ENCODE results near the gene MYMK.

The MYMK gene

DNA sequence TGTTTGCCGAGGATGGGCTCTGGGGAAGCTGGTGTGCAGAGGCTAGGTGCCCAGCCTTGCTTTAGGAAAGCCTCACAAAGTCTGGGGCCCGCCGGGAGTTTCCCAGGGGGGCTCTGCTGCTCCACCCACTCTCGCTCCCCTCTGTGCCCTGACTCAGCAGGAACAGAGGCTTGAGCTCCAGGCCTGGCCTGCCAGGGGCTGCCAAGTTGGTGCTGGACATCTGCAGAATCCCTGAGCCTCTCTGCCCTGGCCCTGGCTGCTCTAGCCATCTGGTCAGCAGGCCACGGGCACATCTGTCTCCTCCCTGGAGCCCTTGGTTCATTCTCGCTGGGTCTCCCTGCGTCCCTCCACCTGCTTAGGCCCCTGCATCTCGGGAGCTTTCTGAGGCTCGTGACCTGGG, 9.1 kb upstream of the MYMK start:
- FAIRE-seq: no peak

DNA sequence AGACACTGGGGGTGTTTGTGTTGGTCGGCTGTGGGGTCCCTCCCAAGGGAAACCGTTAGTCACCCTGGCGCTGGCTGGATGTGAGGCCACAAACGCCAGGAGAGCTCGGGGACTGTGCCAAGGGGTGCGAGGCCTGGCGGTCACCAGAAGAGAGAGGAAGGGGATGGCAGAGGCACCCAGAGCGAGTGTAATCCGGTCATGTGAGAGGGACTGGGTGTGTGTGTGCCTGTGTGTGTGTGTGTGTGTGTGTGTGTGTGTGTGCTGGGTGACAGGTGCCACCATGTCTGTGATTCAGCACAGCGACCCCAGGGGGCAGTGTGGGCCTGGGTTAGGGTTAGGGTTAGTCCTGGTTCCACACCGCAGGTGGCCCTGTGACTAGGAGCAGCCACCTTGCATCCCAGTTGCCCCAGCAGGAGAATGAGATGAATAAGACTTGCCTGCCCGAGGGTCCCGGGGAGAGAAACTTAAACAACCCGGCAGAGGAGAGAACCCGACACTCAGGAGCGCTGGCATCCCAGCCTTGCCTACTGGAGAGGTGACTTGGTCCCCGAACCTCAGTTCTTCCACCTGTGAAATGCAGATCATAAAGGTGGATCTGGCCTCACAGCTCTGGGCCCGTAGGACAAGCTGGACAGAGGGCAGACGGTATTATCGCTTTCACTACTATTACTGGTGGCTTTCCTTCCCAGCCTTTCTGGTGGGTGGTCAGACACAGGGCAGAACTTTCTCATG, 8.3 kb upstream of the MYMK start:
- FAIRE-seq: no peak

DNA sequence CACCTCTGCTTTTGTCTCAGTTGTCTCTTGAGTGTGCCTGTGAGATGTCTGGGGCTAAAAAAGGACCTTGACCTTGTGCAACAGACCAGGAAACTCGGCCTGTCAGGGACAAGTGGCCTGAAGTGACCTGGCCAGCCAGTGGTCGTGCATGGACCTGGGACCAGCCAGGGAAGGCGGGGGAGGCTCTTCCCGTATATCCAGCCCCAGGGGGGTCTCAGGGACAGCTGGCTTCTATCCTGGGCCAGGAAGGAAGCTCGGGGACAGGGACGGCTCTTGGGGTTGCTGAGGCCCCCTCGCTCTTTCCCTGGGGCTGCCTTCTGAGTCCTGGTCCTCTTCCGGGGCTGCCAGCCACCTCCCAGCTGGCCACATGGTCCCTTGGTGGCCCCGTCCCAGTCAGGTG, 6.5 kb upstream of the MYMK start:
- FAIRE-seq: no peak

DNA sequence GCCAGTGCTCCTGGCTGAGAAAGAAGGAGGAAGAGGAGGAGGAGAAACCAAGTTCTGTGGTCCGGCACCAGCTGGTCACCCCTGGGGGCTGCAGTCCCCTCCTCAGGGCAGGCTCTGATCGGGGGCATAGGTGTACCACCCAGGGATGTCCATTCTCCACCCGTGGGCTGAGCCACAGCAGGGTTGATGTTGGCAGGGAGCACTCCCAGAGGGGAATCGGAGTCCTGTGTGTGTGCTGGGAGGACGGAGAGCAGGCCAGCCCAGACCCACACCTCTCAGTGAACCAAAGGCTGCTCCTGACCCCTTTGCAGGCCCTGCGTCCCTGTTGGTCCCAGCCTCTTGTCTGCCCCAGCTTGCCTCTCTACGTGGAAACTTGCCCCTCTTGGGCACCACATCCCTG, 5.1 kb upstream of the MYMK start:
- no peak for FAIRE-seq

DNA sequence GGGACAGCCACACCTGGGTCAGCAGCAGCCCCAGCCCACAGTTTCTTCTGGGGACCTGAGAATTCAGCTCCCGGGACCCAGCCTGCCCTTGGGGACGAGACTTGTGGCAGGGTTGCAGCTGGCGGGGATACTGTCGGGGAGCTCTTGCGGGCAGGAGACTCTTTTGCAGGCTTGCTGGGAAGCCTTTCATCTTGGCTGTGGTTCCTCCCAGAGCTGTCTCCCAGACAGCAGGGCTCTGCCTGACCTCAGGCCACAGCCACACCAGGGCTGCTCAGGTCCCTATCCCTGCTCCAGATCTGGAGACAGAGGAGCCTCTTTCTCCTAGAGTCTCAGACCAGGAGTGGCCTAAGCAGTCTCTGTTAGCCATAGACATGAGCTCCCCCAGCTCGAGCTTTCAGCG, 4.7 kb upstream of the MYMK start:
- no peak for FAIRE-seq

DNA sequence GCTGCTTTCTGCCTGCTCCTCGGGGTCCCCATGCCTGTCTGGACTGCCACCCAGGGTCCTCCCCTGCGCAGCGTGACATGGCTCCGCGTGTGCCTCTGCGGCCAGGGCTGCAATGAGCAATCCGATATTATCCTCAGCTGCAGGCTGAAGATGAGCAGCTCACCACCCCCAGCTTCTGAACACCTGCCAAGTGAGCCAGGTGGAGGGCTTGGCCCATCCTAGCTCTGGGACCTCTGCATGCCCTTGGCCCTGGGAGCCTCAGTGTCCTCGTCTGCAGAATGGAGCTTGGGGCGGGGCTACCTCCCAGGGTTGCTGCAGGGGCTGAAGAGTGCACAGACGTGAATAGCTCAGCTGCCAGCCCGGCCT, 4.1 kb upstream of the MYMK start:
- no peak for FAIRE-seq

DNA sequence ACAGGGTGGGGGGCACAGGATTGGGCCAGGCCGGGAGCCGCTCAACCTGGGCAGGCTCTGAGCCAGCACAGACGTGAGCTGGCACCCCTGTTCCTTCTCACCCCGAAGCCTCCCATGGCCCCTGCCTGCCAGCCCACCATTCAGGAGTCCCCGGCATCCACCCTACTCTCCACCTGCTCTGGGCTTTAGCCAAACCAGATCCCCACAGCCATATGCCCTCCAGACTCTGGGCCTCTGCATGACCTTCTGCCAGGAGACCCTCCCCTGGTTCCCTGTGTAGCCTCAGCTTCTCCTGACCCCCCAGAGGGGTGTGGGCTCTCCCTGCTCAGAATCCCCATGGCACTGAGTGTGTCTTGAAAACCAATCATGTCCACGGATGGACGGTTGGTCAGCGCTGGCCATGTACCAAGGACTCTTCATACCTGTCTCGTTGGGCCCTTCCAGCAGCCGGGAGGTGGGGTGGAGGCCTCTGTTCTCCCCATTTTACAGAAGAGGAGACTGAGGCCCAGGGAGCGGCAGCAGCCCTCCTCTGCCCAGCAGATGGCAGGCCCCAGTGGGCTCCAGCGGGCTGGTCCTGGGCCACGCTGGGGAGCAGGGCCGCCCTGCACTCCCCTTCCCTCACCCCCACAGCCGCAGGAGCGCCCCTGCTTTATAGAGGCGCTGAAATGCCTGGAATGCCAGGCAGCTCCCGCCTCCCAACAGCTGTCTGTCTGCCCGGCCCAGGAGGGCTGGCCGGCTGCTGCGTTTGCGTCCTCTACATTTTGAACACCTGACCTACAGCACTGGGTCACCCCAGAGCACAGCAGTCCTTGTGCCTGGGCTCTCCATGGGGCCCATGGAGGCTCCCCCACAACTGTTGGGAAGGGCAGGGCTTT, 3.5 kb upstream of the MYMK start:
- no peak for FAIRE-seq

DNA sequence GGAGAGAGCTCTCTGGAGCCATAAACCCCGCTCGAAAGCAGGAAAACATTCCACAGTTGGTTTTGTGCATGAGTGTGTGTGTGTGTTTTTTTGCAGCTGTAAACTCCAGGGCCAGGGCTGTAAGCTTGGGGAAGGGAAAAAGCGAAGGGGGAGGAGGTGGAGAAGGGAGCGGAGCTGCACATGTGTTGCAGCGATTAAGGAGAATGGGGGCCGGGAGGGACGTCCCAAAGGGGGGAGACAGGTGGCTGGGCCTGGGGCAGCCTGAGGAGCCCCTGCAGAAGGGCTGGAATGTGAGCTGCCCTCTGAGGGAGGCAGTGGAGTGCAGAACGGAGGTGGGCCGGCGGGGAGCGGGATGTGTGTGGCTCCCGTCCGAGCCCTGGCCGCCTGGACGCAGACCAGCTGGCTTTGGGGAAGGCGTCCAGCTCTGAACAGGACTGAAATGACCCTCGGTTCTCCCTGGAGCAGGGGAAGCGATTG, 2.7 kb upstream of the MYMK start:
- FAIRE-seq: no peak

DNA sequence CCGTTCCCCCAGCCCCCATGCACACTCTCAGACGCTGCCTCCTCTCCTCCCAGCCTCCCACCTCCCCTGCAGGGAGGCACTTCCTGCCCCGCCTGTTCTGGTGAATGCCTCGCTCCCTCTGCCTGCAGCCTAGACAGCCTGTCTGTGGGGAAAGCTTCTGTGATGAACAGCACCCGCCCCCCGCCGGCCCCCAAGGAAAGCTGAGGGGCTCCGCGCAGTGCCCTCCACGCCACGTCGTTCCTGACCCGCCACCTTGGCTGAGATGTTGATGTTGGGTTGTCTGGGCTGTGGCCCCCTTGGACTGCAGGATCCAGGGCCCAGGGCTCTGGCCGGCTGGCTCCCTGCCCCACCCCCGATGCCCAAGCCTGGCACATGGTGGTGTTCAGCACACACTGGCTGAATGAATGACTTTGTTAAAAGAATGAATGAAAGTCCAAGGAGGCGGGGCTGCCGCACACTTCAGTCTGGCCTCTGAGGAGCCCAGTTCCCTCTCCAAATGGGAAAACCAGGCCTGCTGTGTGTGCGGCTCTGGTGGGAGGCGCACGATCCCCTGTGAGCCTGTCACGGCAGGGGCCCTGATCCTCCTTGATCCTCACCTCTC, 2.1 kb upstream of the MYMK start:
- no peak for FAIRE-seq

DNA sequence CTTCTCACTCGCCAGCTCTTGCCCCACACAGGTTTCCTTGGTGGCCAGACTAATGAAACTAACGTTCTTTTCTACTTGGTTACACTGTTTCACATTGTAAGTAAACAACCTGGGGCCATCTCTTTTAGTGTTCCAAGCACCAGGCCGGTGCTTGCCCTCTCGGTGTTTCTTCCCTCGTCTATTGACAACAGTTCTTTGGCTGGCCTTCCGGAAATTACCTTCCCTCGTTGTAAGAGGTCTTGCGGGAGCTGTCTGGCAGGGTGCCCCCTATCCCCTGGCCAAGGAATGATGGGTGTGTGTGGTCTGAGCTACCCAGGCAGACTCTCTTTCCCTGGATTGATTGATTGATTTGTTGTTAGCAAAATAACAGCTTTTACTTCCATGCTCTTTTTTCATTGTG, 918 bp upstream of the MYMK start:
- no peak for FAIRE-seq

DNA sequence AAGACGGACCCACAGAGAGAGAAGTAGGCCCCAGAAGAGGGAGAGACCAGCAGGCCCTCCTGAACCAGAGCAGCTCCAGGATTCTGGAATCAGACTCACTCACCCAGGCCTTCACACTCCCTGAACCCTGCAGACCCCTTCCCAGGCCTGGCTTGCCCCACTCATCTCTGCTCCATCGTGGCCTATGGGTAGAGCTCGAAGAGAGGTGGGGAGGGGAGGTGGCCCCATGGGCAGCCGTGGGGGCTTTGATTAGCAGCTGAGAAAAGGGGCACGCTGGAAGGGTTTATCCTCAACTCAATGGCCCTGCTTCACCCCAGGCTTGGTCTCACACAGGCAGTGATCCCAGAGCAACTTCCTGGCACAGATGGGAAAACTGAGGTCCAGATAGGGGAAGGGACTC, 613 bp downstream of the MYMK start:
- FAIRE-seq: no peak

DNA sequence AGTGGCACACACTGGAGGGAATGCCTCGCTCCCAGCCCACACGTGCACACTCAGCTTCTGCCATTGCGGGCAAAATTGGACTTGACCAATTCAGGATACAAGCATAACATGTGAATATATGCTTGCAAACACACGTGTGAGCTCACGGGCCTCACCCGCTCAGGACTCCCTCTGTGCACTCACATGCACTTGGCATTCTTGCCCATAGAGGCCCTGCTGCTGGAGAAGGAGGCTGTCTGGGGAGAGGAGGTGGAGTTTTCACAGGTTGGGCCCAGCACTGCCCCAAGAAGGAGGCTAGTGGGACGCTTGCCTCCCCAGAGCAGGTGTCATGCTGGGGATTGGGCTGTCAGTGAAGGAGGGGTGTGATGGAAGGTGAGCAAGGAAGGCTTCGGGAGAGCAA, 1.7 kb downstream of the MYMK start:
- no peak for FAIRE-seq

DNA sequence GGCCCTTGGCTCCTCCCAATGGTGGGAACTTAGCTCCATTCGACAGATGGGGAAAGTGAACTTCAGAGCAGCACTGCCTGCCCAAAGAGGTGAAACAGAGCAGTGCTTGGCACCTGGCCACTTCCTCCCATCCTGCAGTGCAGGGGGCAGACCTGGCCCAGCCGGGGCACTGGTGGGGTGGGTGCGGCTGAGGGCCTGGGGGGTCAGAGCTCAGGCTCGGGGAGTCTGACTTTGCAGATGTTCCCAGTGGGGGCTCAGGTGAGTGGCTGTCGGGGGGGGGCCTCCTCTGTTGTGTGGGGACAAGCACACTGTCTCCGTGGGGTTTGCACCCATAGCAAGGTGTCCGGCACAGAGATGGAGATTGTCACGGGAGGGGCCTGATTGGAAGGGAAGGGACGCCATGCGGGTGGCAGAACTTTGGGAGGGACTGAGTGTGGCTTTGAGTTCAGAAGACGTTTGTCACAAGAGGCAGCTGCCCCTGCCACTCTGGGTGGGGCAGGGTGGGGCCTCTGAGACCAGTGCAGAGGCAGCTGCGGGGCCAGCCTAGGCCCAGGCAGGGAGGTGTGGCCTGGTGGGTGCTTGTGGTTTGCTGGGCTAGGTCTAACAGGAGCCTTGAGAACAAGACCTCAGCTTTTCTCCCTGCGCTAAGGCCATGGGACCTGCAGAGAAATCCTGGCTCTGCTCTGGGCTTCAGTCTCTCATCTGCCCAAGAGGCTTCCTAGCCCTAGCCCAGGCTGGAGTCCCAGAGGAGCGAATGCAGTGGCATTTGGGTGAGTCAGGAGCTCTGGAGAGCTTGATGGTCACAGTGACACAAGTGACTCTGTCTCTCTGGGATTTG, 2.5 kb downstream of the MYMK start:
- FAIRE-seq: no peak

DNA sequence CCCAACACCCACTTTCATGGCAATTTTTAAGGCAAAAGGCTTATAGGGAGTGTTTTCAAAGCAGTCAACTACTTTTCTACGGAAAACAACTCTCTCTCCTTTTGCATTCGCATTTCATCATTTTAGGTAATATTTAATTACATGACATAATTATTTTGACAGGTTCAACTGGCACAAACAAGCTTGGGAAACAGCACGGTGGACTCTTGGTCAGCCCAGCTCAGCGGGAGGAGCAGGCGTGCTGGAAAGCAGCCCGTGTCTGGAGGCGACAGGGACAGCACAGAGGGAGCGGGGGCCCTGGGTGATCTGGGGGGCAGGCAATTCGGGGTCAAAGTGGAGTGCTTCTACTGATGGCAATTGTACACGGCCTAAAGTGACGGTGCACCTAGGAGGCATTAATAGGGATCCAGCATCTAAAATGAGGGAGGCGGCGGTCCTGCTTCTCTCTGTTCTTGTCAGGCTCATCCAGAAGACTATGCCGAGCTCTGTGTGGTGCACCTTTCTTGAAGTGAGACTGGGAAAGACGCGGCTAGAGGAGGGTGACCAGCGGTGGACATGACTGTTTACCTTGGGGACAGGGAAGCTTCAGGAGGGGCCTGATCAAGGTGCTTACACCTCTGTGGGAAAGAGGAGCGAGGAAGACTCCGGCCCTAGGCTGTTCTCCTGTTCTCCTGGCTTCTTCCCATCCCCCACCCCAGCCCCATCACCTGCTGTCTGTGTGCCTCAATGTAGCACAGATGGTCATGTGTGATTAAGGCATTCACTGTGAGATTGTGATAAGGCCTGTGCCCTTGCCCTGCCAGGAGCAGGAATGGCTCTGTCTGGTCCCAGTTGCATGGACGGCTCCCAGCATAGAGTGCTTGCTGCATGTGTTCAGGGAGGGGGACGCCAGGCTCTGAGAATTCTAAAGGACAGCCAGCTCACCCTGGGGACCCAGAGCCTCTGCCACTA, 3.4 kb downstream of the MYMK start:
- no peak for FAIRE-seq

DNA sequence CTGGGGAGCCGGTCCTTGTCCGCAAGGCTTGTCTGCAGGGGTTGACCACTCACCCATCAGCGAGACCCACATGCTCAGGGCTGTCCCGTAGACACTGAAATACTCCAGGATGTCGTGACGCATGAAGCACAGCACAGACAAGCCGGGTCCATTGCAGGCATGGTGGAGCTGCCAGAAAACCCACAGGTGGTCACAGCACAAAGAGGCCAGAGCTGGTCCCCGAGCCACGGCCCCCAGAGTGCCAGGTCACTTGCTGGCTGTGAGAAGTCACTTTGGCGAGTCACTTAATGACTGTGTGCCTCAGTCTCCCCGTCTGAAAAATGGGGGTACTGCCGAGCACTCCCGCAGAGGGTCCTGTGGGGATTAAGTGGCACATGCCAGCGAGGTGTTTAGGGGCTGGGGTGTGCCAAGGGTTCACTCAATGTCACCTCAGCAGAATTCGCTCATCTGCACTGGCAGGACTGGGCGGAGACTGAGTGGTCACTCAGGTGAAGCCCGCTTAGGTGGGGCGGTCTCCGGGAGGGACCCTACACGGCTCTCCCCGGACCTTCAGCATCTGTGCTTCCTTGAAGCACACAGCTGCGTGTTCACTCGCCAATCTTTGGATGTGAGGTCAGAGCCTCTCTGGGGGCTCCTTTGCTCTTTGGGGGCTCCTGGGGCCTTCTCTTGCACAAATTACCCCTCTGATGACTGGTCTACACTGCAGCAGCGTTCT, 4.5 kb downstream of the MYMK start:
- no peak for FAIRE-seq

DNA sequence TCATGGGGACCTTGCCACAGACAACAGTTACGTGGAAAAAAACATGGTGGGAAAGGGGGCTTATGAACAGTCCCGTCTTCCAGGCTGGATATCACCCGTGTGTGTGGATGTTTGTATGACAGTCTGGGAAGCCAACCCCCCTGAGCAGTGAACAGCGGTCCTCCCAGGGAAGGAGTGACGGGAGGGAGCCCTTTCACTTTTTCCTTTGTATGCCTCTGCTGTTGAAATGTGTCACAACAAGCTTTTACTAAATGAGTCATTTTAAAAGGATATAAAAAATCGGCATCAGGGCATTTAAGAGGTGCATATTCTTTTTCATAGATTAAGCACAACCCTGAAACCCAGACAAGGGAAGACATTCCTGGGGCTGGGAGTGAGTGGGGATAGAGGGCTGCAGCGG, 5.1 kb downstream of the MYMK start:
- no peak for FAIRE-seq

DNA sequence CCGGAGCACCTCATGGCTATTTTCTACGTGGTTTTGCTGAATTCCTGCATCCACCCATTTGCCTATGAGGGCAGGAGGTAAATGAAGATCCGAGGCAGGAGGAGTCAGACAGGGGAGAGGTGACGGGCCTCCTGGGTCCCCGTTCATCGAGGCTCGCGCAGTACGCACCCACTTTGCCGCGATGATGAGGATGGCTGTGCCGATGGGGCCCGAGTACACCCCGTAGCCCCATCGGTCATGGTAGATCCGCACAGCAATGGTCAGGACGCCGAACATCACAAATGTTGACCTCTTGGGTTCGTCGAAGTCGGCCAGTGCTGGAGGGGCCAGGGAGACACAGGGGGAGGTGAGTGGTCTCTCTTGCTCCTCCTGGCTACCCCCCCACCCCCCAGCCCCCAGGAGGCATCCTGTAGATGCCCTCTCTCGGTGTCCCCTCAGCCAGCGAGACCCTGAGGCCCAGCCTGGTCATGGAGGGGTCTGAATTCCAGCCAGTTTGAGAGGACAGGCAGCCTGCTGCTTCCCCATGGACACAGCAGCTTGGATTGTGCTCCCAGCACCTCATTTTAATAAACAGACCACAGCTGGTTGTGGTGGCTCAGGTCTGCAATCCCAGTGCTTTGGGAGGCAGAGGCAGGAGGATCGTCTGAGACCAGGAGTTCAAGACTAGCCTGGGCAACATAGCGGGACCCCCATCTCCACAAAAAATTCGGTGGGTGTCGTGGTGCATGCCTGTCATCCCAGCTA, 5.9 kb downstream of the MYMK start:
- FAIRE-seq: no peak

DNA sequence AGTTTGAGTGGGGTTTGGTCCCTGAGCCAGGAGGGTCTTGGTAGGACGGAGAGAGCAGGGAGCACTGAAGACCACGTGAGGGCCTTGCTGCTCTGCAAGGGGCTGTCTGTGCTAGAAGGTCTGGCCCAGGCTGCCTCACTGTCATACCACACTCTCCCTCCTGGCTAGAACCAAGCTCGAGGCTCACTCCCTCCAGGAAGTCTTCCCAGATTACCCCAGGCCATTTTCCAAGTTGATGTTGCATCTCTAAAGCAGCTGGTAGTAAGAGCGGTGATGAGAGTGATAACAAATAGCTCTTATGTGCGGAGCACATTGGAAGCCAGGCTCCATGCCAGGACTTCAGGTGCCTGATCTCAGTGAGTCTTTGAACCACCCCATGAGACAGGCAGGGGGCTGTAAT, 6.6 kb downstream of the MYMK start:
- no peak for FAIRE-seq

DNA sequence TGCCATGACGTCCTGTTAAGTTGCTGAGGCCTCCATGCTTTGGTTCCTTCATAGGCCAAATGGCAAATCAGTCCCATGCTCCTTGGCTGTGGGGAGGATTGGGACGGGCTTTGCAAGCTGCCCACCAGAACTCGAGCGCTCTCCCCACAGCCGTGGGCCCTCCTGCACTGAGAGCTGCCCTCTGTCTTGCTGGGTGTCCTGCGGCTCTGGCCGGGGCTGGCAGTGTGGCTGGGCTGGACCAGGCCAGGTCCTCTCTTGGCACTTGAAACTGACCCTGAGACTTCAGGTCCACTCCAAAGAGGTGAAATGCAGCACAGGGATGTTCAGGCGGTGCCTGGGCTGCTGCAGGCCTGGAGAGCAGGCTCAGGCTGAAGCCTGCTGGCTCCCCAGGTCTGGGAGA, 7.0 kb downstream of the MYMK start:
- FAIRE-seq: no peak

DNA sequence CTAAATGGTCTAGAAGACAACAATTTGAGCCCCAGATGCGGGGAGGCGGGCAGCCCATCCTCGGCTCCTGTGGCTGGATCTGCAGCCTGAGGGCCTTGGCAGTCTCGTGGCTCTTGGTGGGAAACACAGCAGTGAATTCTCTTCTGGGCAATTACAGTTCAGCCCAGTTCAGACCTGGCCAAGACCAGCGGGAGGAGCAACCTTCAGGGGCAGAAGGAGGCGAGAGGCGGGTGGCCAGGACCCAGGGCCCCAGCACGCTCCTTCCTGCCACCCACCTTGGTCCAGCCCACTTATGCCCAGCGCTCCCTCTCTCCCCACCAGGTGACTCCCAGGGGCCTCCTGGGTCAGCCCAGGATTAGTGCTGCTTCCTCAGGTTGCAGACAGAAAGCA, 7.8 kb downstream of the MYMK start:
- no peak for FAIRE-seq
